ENCODE measurements around the gene THSD7B.

GRCh38 chr2:137670111-137670510, 904.8 kb downstream of the THSD7B start:
- no peak for TF ChIP-seq ATF2 (IDR thresholded peaks at IDR 0.05; ENCODE audit: low read length)
- no peak for TF ChIP-seq EZH2 (IDR thresholded peaks at IDR 0.05; ENCODE audit: low read depth, low read length, severe bottlenecking)
- TF ChIP-seq GTF2F1 (IDR thresholded peaks at IDR 0.05; ENCODE audit: borderline replicate concordance, low read depth, low read length): no peak
- no peak for TF ChIP-seq YY1 (IDR thresholded peaks at IDR 0.05; ENCODE audit: low read depth, low read length)
- TF ChIP-seq, protein P1, sequence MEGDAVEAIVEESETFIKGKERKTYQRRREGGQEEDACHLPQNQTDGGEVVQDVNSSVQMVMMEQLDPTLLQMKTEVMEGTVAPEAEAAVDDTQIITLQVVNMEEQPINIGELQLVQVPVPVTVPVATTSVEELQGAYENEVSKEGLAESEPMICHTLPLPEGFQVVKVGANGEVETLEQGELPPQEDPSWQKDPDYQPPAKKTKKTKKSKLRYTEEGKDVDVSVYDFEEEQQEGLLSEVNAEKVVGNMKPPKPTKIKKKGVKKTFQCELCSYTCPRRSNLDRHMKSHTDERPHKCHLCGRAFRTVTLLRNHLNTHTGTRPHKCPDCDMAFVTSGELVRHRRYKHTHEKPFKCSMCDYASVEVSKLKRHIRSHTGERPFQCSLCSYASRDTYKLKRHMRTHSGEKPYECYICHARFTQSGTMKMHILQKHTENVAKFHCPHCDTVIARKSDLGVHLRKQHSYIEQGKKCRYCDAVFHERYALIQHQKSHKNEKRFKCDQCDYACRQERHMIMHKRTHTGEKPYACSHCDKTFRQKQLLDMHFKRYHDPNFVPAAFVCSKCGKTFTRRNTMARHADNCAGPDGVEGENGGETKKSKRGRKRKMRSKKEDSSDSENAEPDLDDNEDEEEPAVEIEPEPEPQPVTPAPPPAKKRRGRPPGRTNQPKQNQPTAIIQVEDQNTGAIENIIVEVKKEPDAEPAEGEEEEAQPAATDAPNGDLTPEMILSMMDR (IDR thresholded peaks at IDR 0.05; ENCODE audit: control extremely low read depth in 1 of 3, insufficient read depth in 1 of 3, low read depth in 1 of 3, low read length in 3 of 3): no peak
- no peak for TF ChIP-seq PHF8 (conservative IDR thresholded peaks at IDR 0.05; ENCODE audit: low read depth, low read length)
